ENCODE measurements around the gene CREB3L2.
A peak's percentile ranks its signal among the peaks of the same experiment; 100 is the strongest.

The CREB3L2 gene

DNA sequence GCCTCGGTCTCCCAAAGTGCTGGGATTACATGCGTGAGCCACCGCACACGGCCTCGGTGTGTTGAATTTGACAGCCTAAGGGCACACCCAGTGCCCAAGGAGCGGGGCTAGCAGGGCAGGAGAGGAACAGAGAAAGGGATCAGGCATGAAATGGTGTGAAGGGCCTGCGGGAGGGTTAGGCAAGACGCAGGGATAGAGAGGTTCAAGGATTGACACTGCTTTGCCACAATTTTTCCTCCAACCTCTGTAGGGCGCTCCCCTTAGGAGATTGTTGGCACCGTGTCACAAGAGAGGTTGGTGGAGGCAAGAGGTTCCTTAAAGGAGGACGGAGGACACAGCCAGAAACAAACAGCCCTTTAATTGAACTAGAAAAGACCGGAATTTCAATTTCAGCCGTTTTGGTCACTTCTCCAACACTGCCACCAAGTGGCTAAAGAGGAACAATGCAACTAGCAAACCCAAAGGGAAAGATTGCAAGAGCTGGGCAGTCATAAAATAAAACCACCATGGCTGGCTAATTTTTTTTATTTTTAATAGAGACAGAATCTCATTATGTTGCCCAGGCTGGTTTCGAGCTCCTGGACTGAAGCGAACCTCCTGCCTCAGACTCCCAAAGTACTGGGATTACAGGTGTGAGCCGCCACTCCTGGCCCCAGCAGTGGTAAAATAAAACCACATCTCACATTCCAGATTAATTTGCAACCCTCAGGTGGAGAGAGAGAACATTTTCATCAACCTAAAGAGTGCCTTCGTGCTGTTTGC, 6.9 kb upstream of the CREB3L2 start:
- no peak overlapping the region for H3K27ac ChIP-seq (ENCODE audit: low read length)

DNA sequence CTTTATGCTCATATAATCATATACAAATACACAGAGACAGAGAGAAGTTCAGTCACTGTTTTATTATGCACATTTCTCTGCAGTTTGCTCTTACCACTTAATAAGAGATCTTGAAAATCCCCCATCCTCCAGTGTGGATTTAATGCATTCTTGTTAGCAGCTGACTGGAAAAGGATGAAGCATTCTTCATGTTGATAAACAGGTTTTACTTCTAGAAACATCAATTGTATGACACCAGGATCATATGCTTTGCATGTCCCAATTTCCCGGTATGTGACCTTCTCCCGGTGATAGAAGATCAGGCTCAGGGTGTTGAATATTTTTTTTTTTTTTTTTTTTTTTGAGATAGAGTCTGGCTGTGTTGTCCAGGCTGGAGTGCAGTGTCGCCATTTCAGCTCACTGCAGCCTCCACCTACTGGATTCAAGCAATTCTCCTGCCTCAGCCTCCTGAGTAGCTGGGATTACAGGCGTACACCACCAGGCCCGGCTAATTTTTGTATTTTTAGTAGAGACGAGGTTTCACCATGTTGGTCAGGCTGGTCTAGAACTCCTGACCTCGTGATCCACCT, 6.2 kb upstream of the CREB3L2 start:
- H3K27ac ChIP-seq (ENCODE audit: low read length) = no peak overlapping the region
- no peaks in the 10 kb centered on the region for H3K36me3 ChIP-seq (ENCODE audit: control insufficient read depth, low read depth, low read length)
- H3K27me3 ChIP-seq (ENCODE audit: control insufficient read depth, insufficient read depth, low read length) = no peaks in the 10 kb centered on the region
- no peak overlapping the region for H3K4me3 ChIP-seq (ENCODE audit: low read length)
- H3K9me3 ChIP-seq (ENCODE audit: control insufficient read depth, low read depth, low read length) = no peaks in the 10 kb centered on the region
- no peak overlapping the region for H3K9ac ChIP-seq (ENCODE audit: low read length)
- no peaks in the 10 kb centered on the region for H3K4me1 ChIP-seq (ENCODE audit: control insufficient read depth, low read depth, low read length)

More for the DNA sequence above, 6.9 kb upstream of the CREB3L2 start:
- H3K36me3 ChIP-seq (ENCODE audit: control insufficient read depth, low read depth, low read length) = no peaks in the 10 kb centered on the region
- no peak overlapping the region for H3K4me3 ChIP-seq (ENCODE audit: low read length)
- H3K27me3 ChIP-seq (ENCODE audit: control insufficient read depth, insufficient read depth, low read length) = no peaks in the 10 kb centered on the region
- H3K9ac ChIP-seq (ENCODE audit: low read length) = no peak overlapping the region
- no peaks in the 10 kb centered on the region for H3K9me3 ChIP-seq (ENCODE audit: control insufficient read depth, low read depth, low read length)
- H3K4me1 ChIP-seq (ENCODE audit: control insufficient read depth, low read depth, low read length) = no peaks in the 10 kb centered on the region

DNA sequence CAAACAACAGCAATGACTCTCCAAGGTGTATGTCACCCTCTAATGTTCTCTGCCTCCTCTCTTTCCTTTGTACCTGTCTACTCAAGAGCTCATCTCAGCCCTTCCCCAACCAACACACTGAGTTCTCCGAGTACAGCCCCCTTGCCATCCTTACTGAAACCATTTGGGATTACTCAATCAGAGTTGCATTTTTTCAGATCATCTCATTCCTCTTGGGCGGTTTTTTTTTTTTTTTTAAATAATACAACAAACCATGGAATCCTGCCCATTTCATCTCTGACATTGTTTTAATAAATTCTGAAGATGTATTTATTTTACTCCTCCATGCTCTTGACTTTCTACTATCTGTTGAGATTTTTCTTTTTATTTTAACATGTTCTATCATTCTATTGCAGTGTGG, 4.2 kb upstream of the CREB3L2 start:
- H3K9me3 ChIP-seq (ENCODE audit: control insufficient read depth, low read depth, low read length) = no peaks in the 10 kb centered on the region
- H3K4me1 ChIP-seq (ENCODE audit: control insufficient read depth, low read depth, low read length) = no peaks in the 10 kb centered on the region

DNA sequence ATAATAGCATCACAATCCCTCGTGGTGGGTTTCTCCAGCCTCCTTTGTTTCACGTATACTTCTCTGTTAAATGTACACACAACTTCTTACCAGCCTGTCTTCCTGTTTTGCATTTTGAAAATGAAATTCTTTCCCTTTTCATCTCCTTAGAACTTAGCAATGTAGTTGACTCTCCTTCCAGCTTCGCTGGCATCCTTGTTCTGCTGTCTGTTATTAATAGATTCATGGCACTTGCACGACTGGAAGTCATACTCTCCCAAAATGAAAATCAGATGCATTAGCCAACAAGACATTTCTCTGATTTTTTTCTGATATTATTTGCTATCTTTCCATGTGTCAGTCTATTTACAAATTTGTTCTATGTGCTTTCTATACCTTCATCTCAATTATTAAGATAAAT, 3.0 kb upstream of the CREB3L2 start:
- Histone ChIP-seq H3K27ac (ENCODE audit: low read length) (no peak overlapping the region), H3K4me3 (ENCODE audit: low read length) (no peak overlapping the region), H3K9me3 (ENCODE audit: control insufficient read depth, low read depth, low read length) (no peaks in the 10 kb centered on the region), H3K9ac (ENCODE audit: low read length) (no peak overlapping the region), H3K36me3 (ENCODE audit: control insufficient read depth, low read depth, low read length) (no peaks in the 10 kb centered on the region), H3K27me3 (ENCODE audit: control insufficient read depth, insufficient read depth, low read length) (no peaks in the 10 kb centered on the region), H3K4me1 (ENCODE audit: control insufficient read depth, low read depth, low read length) (peaks cover 4% of the 10 kb centered on the region)

More for the DNA sequence above, 4.2 kb upstream of the CREB3L2 start:
- Histone ChIP-seq H3K27ac (ENCODE audit: low read length) (no peak overlapping the region), H3K36me3 (ENCODE audit: control insufficient read depth, low read depth, low read length) (no peaks in the 10 kb centered on the region), H3K9ac (ENCODE audit: low read length) (no peak overlapping the region), H3K4me3 (ENCODE audit: low read length) (no peak overlapping the region), H3K27me3 (ENCODE audit: control insufficient read depth, insufficient read depth, low read length) (no peaks in the 10 kb centered on the region)

DNA sequence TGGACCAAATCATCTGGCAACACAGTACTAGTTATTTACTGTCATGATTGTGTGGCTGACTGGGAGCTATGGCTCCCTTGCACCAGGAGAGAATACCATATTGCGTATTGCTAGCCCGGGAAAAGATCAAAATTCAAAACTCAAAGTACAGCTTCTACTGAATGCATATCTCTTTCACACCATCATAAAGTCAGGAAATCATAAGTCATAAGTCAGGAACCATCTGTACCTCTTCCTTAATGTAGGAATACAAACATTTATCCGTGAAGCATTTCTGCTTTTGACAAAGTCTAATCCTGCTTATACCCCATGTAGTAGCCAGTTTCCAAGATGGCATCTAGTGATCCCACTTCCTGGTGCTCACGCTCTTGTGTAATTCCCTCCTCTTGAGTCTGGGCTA, 2.2 kb upstream of the CREB3L2 start:
- peaks cover 10% of the 10 kb centered on the region for H3K4me1 ChIP-seq (ENCODE audit: control insufficient read depth, low read depth, low read length)
- H3K4me3 ChIP-seq (ENCODE audit: low read length) = no peak overlapping the region
- no peak overlapping the region for H3K9ac ChIP-seq (ENCODE audit: low read length)
- no peaks in the 10 kb centered on the region for H3K9me3 ChIP-seq (ENCODE audit: control insufficient read depth, low read depth, low read length)
- H3K36me3 ChIP-seq (ENCODE audit: control insufficient read depth, low read depth, low read length) = no peaks in the 10 kb centered on the region
- no peak overlapping the region for H3K27ac ChIP-seq (ENCODE audit: low read length)
- H3K27me3 ChIP-seq (ENCODE audit: control insufficient read depth, insufficient read depth, low read length) = no peaks in the 10 kb centered on the region

DNA sequence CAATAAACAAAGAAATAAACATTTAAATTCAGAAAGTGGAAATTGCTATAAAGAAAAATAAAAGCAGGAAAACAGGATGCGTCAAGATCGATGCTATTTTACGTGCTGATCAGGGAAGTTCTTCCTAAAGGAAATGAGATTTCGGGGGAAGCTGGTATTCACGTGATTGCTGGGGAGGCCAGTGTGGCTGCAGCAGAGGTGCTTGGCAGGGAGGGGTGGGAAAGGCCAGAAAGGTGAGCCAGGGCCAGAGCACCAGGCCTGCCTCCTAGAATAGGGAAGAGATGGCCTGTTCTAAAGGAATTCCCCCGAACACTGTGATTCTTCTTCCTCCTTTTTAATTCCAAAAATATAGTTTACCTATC, 923 bp upstream of the CREB3L2 start:
- H3K9me3 ChIP-seq (ENCODE audit: control insufficient read depth, low read depth, low read length) = no peaks in the 10 kb centered on the region
- H3K9ac ChIP-seq (ENCODE audit: low read length) = no peak overlapping the region
- peaks cover 10% of the 10 kb centered on the region for H3K4me1 ChIP-seq (ENCODE audit: control insufficient read depth, low read depth, low read length)
- H3K36me3 ChIP-seq (ENCODE audit: control insufficient read depth, low read depth, low read length) = no peaks in the 10 kb centered on the region
- H3K4me3 ChIP-seq (ENCODE audit: low read length) = no peak overlapping the region
- no peaks in the 10 kb centered on the region for H3K27me3 ChIP-seq (ENCODE audit: control insufficient read depth, insufficient read depth, low read length)
- H3K27ac ChIP-seq (ENCODE audit: low read length) = peak overlapping the region; percentile 24

DNA sequence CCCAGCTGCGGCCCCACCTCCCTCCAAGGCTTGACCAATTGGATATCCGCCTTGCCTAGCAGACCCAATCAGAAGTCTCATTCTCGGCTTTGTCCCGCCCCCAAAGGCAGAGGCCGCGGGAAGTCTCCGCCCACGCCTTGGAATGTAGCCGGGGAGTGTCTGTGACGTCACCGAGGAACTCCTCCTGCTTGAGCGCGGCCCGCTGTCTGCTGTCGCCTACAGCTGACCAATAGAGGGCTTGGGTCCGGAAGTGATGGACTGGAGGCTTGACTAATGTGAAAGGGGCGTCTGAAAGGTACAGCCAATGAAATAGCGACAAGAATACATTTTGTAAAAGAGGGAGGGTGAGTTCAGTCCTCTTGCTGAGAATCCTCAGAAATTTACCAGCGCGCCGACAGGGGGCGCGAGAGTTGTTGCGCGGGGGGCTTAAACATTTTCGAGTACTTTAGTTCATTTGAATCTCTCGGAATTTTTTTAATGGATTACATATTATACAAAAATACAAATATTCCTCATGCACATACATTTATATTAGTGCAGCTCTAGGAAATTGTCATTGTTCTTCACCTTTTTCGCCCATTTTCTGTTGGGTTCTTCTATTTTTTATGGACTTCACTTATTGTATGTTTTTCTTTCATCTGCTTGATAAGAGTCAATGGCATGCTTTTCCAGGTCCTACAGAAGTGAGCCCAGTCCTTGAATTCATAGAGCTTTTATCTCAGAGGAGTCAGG, 376 bp upstream of the CREB3L2 start:
- Histone ChIP-seq H3K36me3 (ENCODE audit: control insufficient read depth, low read depth, low read length) (no peaks in the 10 kb centered on the region), H3K4me3 (ENCODE audit: low read length) (peak overlapping the region; percentile 97), H3K27me3 (ENCODE audit: control insufficient read depth, insufficient read depth, low read length) (no peaks in the 10 kb centered on the region), H3K9me3 (ENCODE audit: control insufficient read depth, low read depth, low read length) (no peaks in the 10 kb centered on the region), H3K9ac (ENCODE audit: low read length) (peak overlapping the region; percentile 74), H3K27ac (ENCODE audit: low read length) (peak overlapping the region; percentile 24), H3K4me1 (ENCODE audit: control insufficient read depth, low read depth, low read length) (peaks cover 10% of the 10 kb centered on the region)

DNA sequence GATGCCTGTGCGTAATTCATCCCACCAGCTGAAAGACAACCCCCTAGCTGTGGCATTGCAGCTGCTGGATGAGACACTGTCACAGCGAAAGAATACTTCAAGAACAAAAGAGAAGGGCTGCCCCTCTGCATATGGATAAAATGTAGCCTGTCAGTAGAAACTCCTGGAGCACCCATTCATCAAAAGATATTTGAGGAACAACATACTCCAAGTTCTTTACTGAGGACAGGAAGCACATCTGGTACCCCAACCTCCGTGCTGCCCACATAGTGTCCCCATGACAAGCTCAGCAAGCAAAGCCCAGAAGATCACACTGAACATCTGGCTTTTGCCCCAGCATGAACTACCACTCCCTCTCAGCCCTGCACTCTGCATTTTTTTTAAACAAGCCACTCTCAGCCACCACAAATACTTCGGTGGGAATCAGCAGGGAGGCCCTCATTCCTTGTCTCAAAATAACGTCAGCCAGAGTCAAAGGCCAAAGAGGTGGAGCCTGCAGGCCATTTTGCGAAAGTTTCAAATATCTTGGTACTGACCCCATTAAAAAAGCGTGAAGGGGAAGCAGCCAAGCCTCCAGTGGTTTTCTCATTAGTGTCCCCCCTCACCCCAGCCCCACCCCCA, 1.7 kb downstream of the CREB3L2 start:
- Histone ChIP-seq H3K4me1 (ENCODE audit: control insufficient read depth, low read depth, low read length) (peaks cover 10% of the 10 kb centered on the region), H3K4me3 (ENCODE audit: low read length) (peak overlapping the region; percentile 97), H3K27ac (ENCODE audit: low read length) (no peak overlapping the region), H3K36me3 (ENCODE audit: control insufficient read depth, low read depth, low read length) (no peaks in the 10 kb centered on the region), H3K27me3 (ENCODE audit: control insufficient read depth, insufficient read depth, low read length) (no peaks in the 10 kb centered on the region), H3K9ac (ENCODE audit: low read length) (peak overlapping the region; percentile 74), H3K9me3 (ENCODE audit: control insufficient read depth, low read depth, low read length) (no peaks in the 10 kb centered on the region)

DNA sequence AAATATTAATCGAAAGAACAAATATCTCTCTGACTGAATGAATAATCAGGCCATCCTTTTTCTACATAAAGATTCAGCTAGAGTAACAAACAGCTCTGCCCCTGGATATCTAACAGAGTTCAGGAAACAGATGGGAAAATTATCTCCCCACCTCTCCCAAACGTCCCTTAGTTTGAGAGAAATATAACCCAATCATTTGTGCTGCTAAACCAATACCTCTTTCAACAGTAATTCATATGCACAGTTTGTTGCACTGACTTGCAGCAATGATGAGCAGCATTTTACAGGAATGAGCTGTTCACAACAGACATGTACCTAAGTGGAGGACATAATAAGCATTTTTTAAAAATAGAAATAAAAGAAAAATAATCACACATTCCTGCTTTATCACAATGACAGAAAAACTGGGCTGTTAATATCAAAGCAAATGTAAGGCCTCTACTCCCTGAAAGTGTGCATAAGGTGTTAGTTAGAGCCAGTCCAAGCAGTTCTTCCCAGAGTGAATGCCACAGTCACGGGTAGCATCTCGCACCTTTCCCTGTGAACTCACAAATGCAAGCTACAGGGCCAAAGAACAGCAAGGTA, 2.3 kb downstream of the CREB3L2 start:
- Histone ChIP-seq H3K36me3 (ENCODE audit: control insufficient read depth, low read depth, low read length) (no peaks in the 10 kb centered on the region), H3K27ac (ENCODE audit: low read length) (no peak overlapping the region), H3K9ac (ENCODE audit: low read length) (peak overlapping the region; percentile 74)

DNA sequence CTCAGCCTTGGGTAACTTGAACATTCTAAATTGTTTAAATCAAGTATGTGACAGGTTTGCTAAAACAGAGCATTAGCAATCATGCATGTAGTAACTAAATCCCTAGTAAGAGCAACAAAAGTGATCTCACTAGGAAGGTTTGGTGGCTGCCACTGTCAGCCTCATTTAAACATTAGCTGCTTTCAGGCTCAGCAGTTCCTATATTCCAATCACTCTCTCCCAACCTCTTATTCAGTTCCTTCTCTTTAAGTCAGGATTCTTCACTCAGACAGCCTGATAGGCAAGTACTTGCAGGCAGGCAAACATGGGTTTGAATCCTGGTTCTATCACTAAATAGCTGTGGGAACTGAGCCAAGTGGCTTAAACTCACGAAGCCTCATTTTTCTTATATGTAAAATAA, 3.6 kb downstream of the CREB3L2 start:
- H3K27me3 ChIP-seq (ENCODE audit: control insufficient read depth, insufficient read depth, low read length) = no peaks in the 10 kb centered on the region
- H3K4me1 ChIP-seq (ENCODE audit: control insufficient read depth, low read depth, low read length) = peaks cover 10% of the 10 kb centered on the region
- no peak overlapping the region for H3K27ac ChIP-seq (ENCODE audit: low read length)
- H3K9me3 ChIP-seq (ENCODE audit: control insufficient read depth, low read depth, low read length) = no peaks in the 10 kb centered on the region
- no peak overlapping the region for H3K9ac ChIP-seq (ENCODE audit: low read length)
- H3K4me3 ChIP-seq (ENCODE audit: low read length) = no peak overlapping the region
- no peaks in the 10 kb centered on the region for H3K36me3 ChIP-seq (ENCODE audit: control insufficient read depth, low read depth, low read length)

More for the DNA sequence above, 2.3 kb downstream of the CREB3L2 start:
- Histone ChIP-seq H3K9me3 (ENCODE audit: control insufficient read depth, low read depth, low read length) (no peaks in the 10 kb centered on the region), H3K4me3 (ENCODE audit: low read length) (peak overlapping the region; percentile 97), H3K27me3 (ENCODE audit: control insufficient read depth, insufficient read depth, low read length) (no peaks in the 10 kb centered on the region), H3K4me1 (ENCODE audit: control insufficient read depth, low read depth, low read length) (peaks cover 10% of the 10 kb centered on the region)

DNA sequence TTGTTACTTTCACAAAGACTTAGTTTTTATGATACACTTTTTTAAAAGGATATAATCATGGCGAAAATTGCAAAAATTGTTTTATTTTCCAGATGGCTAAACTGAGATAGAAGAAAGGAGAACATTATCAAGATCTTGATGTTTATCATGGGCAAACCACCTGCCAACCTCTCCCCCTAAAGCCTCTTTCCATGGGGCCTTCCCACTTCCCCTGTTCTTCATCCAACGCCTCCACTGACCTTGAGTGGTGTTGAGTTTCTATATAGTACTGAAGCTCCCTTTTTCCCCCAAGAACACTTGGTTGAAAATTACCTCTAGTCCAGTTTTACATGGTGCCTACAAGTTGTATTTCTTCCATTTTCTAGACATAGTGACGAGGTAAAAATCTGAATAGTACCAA, 5.0 kb downstream of the CREB3L2 start:
- H3K4me3 ChIP-seq (ENCODE audit: low read length) = no peak overlapping the region
- H3K4me1 ChIP-seq (ENCODE audit: control insufficient read depth, low read depth, low read length) = peaks cover 10% of the 10 kb centered on the region
- H3K27me3 ChIP-seq (ENCODE audit: control insufficient read depth, insufficient read depth, low read length) = no peaks in the 10 kb centered on the region
- no peak overlapping the region for H3K9ac ChIP-seq (ENCODE audit: low read length)
- H3K9me3 ChIP-seq (ENCODE audit: control insufficient read depth, low read depth, low read length) = no peaks in the 10 kb centered on the region
- no peaks in the 10 kb centered on the region for H3K36me3 ChIP-seq (ENCODE audit: control insufficient read depth, low read depth, low read length)
- no peak overlapping the region for H3K27ac ChIP-seq (ENCODE audit: low read length)

All from iPS-18a (cell line).